Fibroblast of skin of scalp (primary cell): ENCODE measurements around the gene KLF15.

Experiments
- DNase-seq: peaks from one replicate; pipeline ENCODE4 v3.0.0-alpha.2; 2013

KLF15 gene

DNA sequence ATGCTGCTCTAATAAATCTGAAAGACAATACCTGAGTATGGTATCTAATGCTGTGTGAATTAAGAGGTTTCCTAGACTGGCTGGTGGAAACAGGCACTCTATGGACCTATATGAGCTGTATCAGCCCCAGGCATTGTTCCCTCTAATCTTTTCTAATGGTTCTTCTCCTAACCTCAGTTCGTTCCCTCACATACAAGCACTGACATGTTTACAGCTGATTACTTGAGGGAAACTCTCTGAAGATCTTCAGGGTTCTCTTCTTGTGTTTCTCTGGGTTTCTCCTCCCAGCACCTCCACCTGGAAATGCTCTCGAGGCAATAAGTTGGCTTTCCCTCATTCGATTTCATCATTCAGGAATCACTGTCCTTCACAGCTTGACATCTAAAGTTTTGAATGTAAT, 52.9 kb downstream of the KLF15 start:
- DNase-seq: no peak

DNA sequence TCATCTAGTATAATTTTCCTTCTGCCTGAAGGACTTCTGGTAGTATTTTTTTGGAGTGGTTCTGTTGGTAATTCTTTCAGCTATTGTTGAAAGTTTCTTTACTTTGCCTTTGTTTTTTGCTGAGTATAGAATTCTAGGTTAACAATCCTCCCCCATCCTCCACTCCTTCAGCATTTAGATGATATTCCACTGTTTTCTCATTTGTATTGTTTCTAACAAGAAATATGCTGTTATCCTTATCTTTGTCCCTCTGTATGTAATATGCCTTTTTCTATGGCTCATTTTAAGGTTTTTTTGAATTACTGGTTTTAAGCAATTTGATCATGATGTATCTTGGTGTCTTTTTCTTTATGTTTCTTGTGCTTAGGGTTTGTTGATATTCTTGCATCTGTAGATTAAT, 53.9 kb downstream of the KLF15 start:
- DNase-seq: no peak

DNA sequence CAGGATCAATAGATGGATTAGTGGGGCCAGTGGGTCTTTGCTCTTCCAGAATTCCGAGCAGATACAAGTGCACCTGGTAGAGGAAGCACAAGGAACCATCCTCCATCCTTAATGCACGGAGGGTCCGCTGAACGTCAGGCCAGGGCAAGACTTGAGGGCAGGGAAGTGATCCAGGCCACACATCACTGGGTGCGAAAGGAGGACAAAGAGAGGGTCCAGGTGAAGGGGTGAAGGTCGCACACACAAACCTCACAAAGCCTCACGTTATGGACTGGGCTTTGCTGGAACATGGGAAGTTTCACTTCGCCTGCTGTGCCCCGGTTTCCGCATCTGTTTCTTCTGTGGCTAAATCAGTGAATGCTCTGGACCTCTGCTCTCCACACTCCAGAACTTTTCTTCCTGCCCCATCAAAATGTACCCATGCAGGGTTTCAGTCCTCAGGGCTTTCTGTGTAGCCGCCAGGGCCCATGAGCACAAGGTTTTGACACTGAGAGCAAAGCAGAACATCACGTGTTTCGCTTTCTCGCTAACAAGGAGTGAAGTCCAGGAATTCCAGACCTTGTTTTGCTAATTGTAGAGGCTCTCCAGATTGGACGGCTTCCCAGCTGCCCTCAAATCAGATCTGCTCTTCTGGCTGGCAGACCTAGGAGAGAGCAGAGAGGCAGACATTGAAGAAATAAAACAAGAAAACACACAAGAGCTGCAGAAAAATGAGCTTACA, 56.3 kb downstream of the KLF15 start:
- peak; percentile 12 for DNase-seq

DNA sequence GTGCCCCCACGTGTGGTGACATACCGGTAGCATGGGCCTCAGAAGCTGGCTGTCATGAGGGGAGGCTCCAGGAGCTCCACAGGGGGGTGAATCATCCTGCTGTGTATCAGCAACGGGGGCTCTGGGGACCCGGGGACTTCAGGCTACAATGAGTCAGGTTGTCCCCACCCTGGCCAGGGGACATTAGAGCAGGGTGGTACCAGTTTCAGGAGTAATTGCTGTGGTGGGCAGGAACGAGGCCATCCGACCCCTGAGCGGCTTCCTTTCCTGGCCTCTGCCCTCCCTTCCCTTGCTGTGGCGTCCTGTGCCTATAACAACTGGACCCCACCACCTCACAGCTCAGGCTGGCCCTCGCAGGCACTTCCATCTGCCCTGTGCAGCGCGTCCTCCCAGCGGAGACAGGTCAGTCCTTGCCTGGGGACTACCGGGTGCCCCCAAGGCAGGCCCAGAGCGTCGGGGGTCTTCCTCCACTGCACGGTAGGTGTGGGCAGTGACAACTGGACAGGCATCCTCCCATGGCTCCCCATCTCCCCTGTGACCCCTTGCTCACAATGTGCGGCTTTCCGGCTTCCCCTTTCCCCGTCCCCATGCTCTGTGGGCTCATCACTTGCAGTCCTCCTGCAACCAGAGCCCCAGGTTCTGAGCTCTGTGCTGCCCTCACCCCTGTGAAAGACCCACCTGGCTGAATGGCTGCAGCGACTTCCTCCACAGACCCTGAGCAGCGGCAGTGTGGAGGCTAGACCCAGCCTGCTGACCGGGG, 57.0 kb downstream of the KLF15 start:
- DNase-seq: no peak

DNA sequence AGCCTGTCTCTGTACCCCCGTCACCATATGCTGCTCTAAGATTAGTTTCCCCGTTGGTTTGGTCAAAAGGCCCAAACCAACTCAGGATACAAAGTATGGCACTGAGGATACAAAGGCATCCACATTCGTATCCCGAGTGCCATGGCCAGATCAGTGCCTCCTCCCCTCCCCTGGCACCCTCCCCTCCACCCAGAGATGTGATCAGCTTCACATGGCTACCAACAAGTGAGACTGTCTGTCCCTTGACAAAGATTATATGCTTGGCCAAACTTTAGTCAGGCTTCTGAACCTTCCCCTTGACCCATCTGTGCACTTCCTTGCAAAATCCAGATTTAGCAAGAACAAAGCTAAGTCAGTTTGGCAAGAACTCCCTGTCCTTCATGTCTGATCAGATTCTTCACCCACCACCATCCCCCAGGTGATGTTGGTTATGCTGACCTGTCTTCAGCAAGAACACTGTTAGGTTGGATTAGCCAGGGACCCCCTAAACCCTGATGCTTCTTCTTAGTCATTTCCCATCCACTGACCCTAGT, 61.7 kb downstream of the KLF15 start:
- no peak for DNase-seq

DNA sequence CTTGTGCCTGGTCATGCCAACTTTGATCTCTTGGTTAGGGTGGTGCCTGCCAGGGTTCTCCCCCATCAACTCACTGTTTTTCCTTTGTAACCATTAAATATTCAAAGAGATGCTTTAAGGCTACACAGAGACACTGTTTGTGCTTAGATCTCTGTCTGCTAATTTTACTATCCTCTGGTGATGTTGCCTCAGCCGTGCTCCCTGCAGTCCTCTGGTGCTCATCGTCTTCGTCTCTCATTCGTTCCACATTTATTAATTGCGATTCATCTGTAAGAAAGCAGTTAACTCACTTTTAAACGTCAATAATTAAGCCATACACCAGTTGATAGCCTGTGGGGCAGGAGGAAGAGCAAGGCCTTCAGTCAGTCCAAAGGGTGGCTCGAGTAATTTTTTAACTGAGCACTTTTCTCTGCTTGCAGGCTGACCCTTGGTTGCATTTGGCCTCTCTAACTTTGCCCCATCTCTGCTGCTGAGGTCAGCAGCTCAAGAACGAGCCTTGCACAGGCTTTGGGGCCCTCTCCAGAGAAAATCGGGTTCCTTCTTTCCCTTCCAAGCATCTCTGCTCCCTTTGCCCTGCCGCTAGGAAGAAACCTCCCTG, 62.9 kb downstream of the KLF15 start:
- no peak for DNase-seq

DNA sequence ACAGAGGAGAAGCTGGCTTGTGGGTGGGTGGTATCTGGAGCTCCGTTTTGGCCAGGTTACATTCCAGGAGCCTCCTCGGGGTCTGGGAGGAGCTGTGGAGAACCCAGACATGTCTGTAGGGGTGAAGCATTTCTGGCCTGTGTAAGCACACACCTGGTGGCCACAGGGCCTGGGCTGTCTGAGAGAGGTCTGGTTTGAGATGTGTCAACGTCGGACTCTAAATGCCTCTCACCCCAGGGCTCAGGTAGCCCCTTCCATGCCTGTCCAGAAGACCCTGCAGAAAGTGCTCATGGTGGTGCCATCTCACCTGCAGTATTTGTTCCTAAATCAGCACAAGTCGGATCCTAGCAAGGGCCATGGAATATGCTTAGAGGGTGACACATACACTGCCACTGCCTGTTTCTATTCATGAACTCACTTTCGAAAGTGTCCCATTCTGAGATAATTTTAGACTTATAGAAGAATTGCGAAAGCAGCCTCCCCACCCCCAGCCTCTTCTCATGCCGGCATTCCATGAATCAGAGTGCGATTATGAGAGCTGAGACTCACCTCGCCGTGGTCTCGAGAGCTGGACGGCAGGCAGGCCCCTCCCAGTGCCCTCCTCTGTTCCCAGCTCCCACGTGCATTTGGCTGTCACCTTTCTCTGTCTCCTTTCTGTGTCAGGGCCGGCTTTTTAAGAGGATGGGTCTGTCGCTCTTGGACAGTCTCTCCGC, 63.7 kb downstream of the KLF15 start:
- peak; percentile 5 for DNase-seq
